Natural killer cell (primary cell): ENCODE data around the gene IGFBP7. TPM values are rescaled to one million over a fixed set of nuclear protein-coding genes. Genes with fewer than 3 reads are reported as not detected.

Experiments used
- ATAC-seq, 3 donors: fragments of 150-1000 bp in 2 of 3; fragments of 200-7000 bp in 1 of 3; cut with Tn5 transposase; 1 replicate in 1 of 3; 2 replicates in 2 of 3; pipeline ENCODE4 v1.10.0; 2021; ENCODE audit warnings: mild to moderate bottlenecking in 2 of 3, moderate library complexity in 2 of 3
- DNase-seq, 2 donors: peaks; one replicate each; pipeline versions ENCODE4 v3.0.0 to v3.0.0-alpha.2; 2013 to 2021; ENCODE audit warnings: mixed read lengths in 1 of 2
- H3K27ac ChIP-seq: one replicate; pipeline ENCODE4 v1.5.1; 2013; ENCODE audit warnings: mild to moderate bottlenecking, low read length
- H3K27me3 ChIP-seq: one replicate; pipeline ENCODE4 v1.6.1; 2013; ENCODE audit warnings: low read length; ENCODE audit not compliant: control insufficient read depth, insufficient read depth
- H3K36me3 ChIP-seq: one replicate; pipeline ENCODE4 v1.6.1; 2013; ENCODE audit warnings: low read length; ENCODE audit not compliant: control insufficient read depth, insufficient read depth
- H3K4me1 ChIP-seq: one replicate; pipeline ENCODE4 v1.6.1; 2013; ENCODE audit warnings: low read length; ENCODE audit not compliant: control insufficient read depth, insufficient read depth
- H3K4me3 ChIP-seq: one replicate; pipeline ENCODE4 v1.5.1; 2013; ENCODE audit warnings: low read length
- H3K9me3 ChIP-seq: one replicate; pipeline ENCODE4 v1.6.1; 2013; ENCODE audit warnings: low read length; ENCODE audit not compliant: control insufficient read depth, insufficient read depth
- H3K27ac Mint-ChIP-seq, 2 donors: one replicate each; pipeline ENCODE4 v1.8.0; 2022; ENCODE audit warnings: mild to moderate bottlenecking in 2 of 2, mixed read lengths in 2 of 2, moderate library complexity in 1 of 2
- H3K27me3 Mint-ChIP-seq, 2 donors: one replicate each; pipeline ENCODE4 v1.8.0; 2022; ENCODE audit warnings: low read depth in 2 of 2, mixed read lengths in 2 of 2
- H3K36me3 Mint-ChIP-seq: one replicate; pipeline ENCODE4 v1.8.0; 2022; ENCODE audit warnings: mixed read lengths
- H3K4me1 Mint-ChIP-seq, 2 donors: one replicate each; pipeline ENCODE4 v1.8.0; 2022; ENCODE audit warnings: mixed read lengths in 2 of 2
- H3K4me3 Mint-ChIP-seq: one replicate; pipeline ENCODE4 v1.8.0; 2022; ENCODE audit warnings: mild to moderate bottlenecking, moderate library complexity, mixed read lengths
- H3K9me3 Mint-ChIP-seq, 2 donors: one replicate each; pipeline ENCODE4 v1.8.0; 2022; ENCODE audit warnings: mixed read lengths in 2 of 2
- WGBS: methylation state at CpG from one replicate; pipeline ENCODE4 v1.1.7; 2013; ENCODE audit warnings: missing lambda C conversion rate; ENCODE audit not compliant: insufficient coverage; 5-methylcytosine and 5-hydroxymethylcytosine counted together
- intact Hi-C: fragments of 100-400 bp; cut with micrococcal nuclease; formaldehyde crosslinking; loops from one replicate; pipeline ENCODE4 v1.14.2; 2022
- total RNA-seq, 4 donors: library from RNA; stranded (reverse); fragments of 120-200 nt in 1 of 4; gene quantifications; one replicate each; pipeline versions ENCODE4 v1.2.3 to v1.2.4, GENCODE V29; 2013 to 2022
- TF ChIP-seq, protein P1 (sequence below): fragments of 200-600 bp; IDR thresholded peaks from one replicate; pipeline ENCODE4 v1.8.0; 2022; ENCODE audit warnings: antibody characterized with exemption

The IGFBP7 gene
- total RNA-seq, 3 donors from 2014 or later (not counting 1 experiment from before 2014, with no cell fraction given), result 88.8 to 107 (median 101) TPM

DNA sequence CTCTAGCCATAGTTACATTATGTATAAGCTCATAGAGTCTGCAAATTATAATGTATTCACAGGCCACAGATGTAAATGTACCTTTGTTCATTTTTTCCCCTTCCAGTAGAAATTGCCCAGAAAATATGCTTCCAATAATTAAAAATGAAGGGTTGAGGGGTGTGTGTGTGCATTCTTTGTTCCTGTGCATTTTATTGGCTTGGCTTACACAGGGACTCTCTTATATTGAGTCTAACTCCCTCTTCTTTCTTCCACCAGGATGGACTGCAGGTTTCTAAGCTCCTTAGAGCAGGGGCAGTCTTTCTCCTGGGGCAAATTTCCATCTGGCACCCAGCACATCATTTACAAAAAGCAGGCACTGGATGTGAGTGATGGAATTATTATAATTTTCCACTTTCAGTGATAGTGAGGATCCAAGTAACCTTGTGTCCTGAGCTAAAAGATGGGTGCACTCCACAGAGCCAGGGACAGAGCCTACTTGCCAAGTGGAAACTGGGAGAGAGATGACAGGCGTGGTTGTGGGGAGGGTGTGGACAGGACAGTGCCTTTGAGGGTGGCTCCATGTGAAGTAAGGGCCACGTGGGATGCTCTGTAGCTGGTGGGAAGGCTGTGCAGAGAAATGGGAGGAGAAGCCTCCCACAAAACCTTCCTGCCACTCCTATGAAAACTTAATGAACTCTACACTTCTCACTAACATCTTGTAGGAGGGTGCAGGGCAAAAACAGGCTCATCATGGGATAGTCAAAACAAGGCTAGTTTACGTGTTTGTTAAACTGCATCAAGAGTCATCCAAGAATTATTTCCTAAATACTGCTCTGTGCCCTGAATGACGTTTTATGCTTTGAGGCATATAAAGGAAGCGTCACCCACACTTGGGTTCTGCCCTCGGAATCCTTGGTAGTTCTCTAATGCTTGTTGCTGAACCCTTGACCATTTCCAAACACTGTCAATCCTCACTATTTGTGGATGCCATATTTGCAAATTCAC, 16.0 kb downstream of the IGFBP7 start:
- H3K27ac Mint-ChIP-seq, result peak overlapping the region; percentile 6 to 31
- Histone ChIP-seq H3K4me3 (no peak overlapping the region), H3K27ac (no peak overlapping the region), H3K9me3 (no peaks in the 10 kb centered on the region), H3K36me3 (no peaks in the 10 kb centered on the region), H3K4me1 (peaks cover 14% of the 10 kb centered on the region), H3K27me3 (no peaks in the 10 kb centered on the region)
- TF ChIP-seq, protein P1, sequence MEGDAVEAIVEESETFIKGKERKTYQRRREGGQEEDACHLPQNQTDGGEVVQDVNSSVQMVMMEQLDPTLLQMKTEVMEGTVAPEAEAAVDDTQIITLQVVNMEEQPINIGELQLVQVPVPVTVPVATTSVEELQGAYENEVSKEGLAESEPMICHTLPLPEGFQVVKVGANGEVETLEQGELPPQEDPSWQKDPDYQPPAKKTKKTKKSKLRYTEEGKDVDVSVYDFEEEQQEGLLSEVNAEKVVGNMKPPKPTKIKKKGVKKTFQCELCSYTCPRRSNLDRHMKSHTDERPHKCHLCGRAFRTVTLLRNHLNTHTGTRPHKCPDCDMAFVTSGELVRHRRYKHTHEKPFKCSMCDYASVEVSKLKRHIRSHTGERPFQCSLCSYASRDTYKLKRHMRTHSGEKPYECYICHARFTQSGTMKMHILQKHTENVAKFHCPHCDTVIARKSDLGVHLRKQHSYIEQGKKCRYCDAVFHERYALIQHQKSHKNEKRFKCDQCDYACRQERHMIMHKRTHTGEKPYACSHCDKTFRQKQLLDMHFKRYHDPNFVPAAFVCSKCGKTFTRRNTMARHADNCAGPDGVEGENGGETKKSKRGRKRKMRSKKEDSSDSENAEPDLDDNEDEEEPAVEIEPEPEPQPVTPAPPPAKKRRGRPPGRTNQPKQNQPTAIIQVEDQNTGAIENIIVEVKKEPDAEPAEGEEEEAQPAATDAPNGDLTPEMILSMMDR, result no peak
- H3K9me3 Mint-ChIP-seq, result no peaks in the 10 kb centered on the region
- no peaks in the 10 kb centered on the region for H3K36me3 Mint-ChIP-seq
- DNase-seq (no peak), ATAC-seq (no peak)
- H3K27me3 Mint-ChIP-seq, result no peaks in the 10 kb centered on the region
- intact Hi-C loops, result no loop called here
- H3K4me1 Mint-ChIP-seq, result peaks cover 80% of the 10 kb centered on the region in 2 donors
- no peak overlapping the region for H3K4me3 Mint-ChIP-seq
- 83% methylated on average over 5 of the region's 6 CpGs for WGBS

DNA sequence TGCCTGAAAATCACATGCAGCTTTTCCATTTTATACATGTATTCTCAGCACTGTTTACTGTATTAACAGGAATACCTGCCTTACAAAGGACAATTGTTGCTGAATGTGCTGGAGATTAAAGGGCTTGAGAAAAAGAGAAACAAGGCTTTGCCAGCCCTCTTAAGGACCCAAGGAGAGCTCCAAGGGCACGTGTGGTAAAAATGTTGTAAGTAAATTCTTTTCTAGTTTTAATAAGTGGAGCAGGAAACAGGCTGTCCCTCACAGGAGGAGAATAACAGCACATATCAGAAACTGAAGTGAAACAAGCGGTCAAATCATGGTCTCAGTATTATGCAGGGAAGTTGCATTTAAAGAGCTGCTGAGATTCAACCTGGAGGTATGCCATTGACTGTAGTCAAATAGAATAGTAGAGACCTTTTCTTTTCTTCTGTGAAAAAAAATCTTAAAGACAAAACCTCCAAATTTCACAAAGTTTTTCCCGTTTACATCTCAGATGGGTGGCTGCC, 18.5 kb downstream of the IGFBP7 start:
- intact Hi-C loops, result loop anchor here (2.0 kb wide), 1 partner anchor 17 kb away; no protein-coding TSS in a partner anchor
- Mint-ChIP-seq H3K9me3 (no peaks in the 10 kb centered on the region), H3K36me3 (no peaks in the 10 kb centered on the region), H3K27me3 (no peaks in the 10 kb centered on the region), H3K4me1 (peaks cover 61 to 67% of the 10 kb centered on the region in 2 donors), H3K4me3 (no peak overlapping the region), H3K27ac (peak overlapping the region; percentile 61 to 84)
- H3K4me3 ChIP-seq, result no peak overlapping the region
- H3K36me3 ChIP-seq, result no peaks in the 10 kb centered on the region
- no peak overlapping the region for H3K27ac ChIP-seq
- no peaks in the 10 kb centered on the region for H3K9me3 ChIP-seq
- 65% methylated on average over 3 of the region's 3 CpGs for WGBS
- no peak for DNase-seq
- no peak for ATAC-seq
- peaks cover 8% of the 10 kb centered on the region for H3K4me1 ChIP-seq
- no peaks in the 10 kb centered on the region for H3K27me3 ChIP-seq
- TF ChIP-seq, protein P1, result no peak

DNA sequence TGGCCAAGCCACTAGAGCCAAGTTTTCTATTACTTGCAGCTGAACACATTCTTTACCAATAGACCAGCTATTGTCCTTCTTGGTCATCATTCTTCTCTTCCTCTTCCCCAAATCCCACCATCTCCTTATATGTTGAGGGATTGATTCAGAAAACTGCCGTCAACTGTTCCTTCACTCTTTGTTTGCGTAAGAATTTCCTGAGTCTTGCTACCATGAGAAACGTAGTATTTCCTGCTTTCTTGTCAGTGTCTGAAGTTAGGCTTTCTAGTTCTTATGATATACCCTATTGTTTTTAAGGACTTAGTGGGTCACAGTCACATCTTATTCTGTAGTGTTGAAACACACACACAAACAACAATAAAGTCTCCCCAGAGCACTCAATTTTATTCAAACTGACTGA, 20.1 kb downstream of the IGFBP7 start:
- peak in 2 of 3 donors; percentile 29 to 56 for ATAC-seq
- Histone ChIP-seq H3K4me1 (peaks cover 8% of the 10 kb centered on the region), H3K4me3 (no peak overlapping the region), H3K9me3 (no peaks in the 10 kb centered on the region), H3K27me3 (no peaks in the 10 kb centered on the region), H3K36me3 (no peaks in the 10 kb centered on the region), H3K27ac (peak overlapping the region; percentile 60)
- TF ChIP-seq, protein P1, result no peak
- Mint-ChIP-seq H3K9me3 (no peaks in the 10 kb centered on the region), H3K27me3 (no peaks in the 10 kb centered on the region), H3K36me3 (no peaks in the 10 kb centered on the region), H3K4me1 (peaks cover 59 to 63% of the 10 kb centered on the region in 2 donors), H3K27ac (peak overlapping the region; percentile 84 to 97), H3K4me3 (peak overlapping the region; percentile 85)
- intact Hi-C loops, result loop anchor here (2.0 kb wide), 1 partner anchor 19 kb away; no protein-coding TSS in a partner anchor
- no peak for DNase-seq
- 60% methylated on average over 1 of the region's 3 CpGs for WGBS
